Small intestine (tissue), 7 donors: ENCODE data around the gene DDIT4. TPM values are rescaled to one million over a fixed set of nuclear protein-coding genes. Genes with fewer than 3 reads are reported as not detected.

Experiments
- DNase-seq, 2 donors: peaks; one replicate each; pipeline versions ENCODE4 v3.0.0 to v3.0.0-alpha.2; 2013
- FAIRE-seq: peaks from 2 replicates; lab custom pipeline; 2012; peaks lifted over from hg19 to GRCh38; lab: Jason Lieb, UNC
- H3K27ac ChIP-seq, 3 donors: one replicate each; pipeline ENCODE4 v1.5.1; 2013; ENCODE audit warnings: low read length in 2 of 3, mild to moderate bottlenecking in 2 of 3, control low read depth in 1 of 3, inconsistent platforms in 1 of 3, low read depth in 1 of 3, moderate library complexity in 1 of 3
- H3K27me3 ChIP-seq, 3 donors: one replicate each; pipeline ENCODE4 v1.6.1; 2013; ENCODE audit warnings: low read length in 3 of 3, inconsistent platforms in 1 of 3; ENCODE audit not compliant: control insufficient read depth in 3 of 3, insufficient read depth in 3 of 3
- H3K36me3 ChIP-seq, 3 donors: one replicate each; pipeline ENCODE4 v1.6.1; 2013; ENCODE audit warnings: low read length in 3 of 3, inconsistent platforms in 1 of 3, low read depth in 1 of 3, mild to moderate bottlenecking in 1 of 3, moderate library complexity in 1 of 3; ENCODE audit not compliant: control insufficient read depth in 3 of 3, insufficient read depth in 2 of 3
- H3K4me1 ChIP-seq, 3 donors: one replicate each; pipeline ENCODE4 v1.6.1; 2013; ENCODE audit warnings: low read length in 2 of 3, inconsistent platforms in 1 of 3, low read depth in 1 of 3, mild to moderate bottlenecking in 1 of 3, moderate library complexity in 1 of 3; ENCODE audit not compliant: control insufficient read depth in 3 of 3, insufficient read depth in 2 of 3
- H3K4me3 ChIP-seq, 3 donors: one replicate each; pipeline ENCODE4 v1.5.1; 2013; ENCODE audit warnings: low read length in 3 of 3, control low read depth in 1 of 3, inconsistent platforms in 1 of 3, low read depth in 1 of 3, mild to moderate bottlenecking in 1 of 3, moderate library complexity in 1 of 3
- H3K9me3 ChIP-seq, 2 donors: one replicate each; pipeline ENCODE4 v1.6.1; 2013; ENCODE audit warnings: low read depth in 1 of 2, low read length in 1 of 2; ENCODE audit not compliant: control insufficient read depth in 2 of 2, insufficient read depth in 1 of 2
- WGBS, 3 donors: extraction: QIAGEN DNeasy Blood & Tissue Kit; methylation state at CpG; one replicate each; pipeline ENCODE4 v1.1.7; 2013; 5-methylcytosine and 5-hydroxymethylcytosine counted together
- polyA plus RNA-seq, 4 donors: library from polyadenylated mRNA; stranded (reverse) in 3 of 4; unstranded in 1 of 4; fragments of 200-250 nt in 3 of 4; fragments of 120-200 nt in 1 of 4; gene quantifications; one replicate each; pipeline versions ENCODE4 v1.2.1 to v1.2.3, GENCODE V29; 2013
- donor health status: healthy with polysubstance abuse.
- donor health status: control.
- donor health status: control.
- donor health status: Bipolar disorder and iron deficiency.
- donor health status: healthy.

DDIT4 gene
- polyA plus RNA-seq, 4 donors, result 34.4 to 330 (median 41.6) TPM

DNA sequence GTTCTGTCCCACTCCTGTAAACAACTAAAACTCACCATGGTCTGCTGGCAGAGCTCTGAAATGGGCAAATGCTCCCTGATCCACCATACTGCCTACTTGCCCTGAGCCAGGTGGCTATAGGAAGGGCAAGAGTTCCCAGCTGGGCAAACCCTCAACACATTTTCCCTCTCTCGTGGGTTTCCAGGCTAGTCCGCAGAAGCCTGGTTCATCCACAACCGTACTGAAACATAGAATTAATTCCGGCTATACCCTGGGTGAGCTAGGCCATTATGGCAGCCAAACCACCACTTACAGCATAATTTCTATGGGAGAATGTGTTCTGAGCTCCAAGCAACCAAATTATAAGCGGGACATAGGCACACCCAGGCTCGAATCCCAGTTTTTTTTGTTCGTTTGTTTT lies 20.1 kb upstream of the DDIT4 start:
- FAIRE-seq, result no peak
- Histone ChIP-seq H3K27me3 (no peaks in the 10 kb centered on the region), H3K36me3 (no peaks in the 10 kb centered on the region), H3K9me3 (no peaks in the 10 kb centered on the region), H3K4me3 (no peak overlapping the region), H3K27ac (peak overlapping the region in 1 of 3 donors; percentile 6), H3K4me1 (peaks cover 4 to 19% (median 14%) of the 10 kb centered on the region in 3 donors)
- WGBS, 3 donors, result 88 to 93% (median 89%) methylated on average over 7 of the region's 7 CpGs
- no peak for DNase-seq

- H3K4me1 ChIP-seq, result peaks cover 3 to 19% (median 19%) of the 10 kb centered on the region in 3 donors
- FAIRE-seq (no peak), DNase-seq (peak; percentile 74 to 89)
- WGBS, 3 donors, result 13 to 19% (median 14%) methylated on average over 15 of the region's 15 CpGs
- peak overlapping the region; percentile 63 to 93 (median 71) for H3K27ac ChIP-seq
- H3K9me3 ChIP-seq, result no peaks in the 10 kb centered on the region
- no peaks in the 10 kb centered on the region for H3K27me3 ChIP-seq
- no peak overlapping the region for H3K4me3 ChIP-seq
- no peaks in the 10 kb centered on the region for H3K36me3 ChIP-seq
Observed at GRCh38 chr10:72254813-72255568, 18.7 kb upstream of the DDIT4 start.

- Histone ChIP-seq H3K4me3 (no peak overlapping the region), H3K27ac (peak overlapping the region in 1 of 3 donors; percentile 52), H3K4me1 (peaks cover 7 to 30% (median 22%) of the 10 kb centered on the region in 3 donors), H3K27me3 (no peaks in the 10 kb centered on the region), H3K9me3 (no peaks in the 10 kb centered on the region), H3K36me3 (no peaks in the 10 kb centered on the region)
- no peak for FAIRE-seq
- no peak for DNase-seq
- WGBS, 3 donors, result 92 to 96% (median 92%) methylated on average over 6 of the region's 6 CpGs
Observed at GRCh38 chr10:72255977-72256729, 17.6 kb upstream of the DDIT4 start.

DNA sequence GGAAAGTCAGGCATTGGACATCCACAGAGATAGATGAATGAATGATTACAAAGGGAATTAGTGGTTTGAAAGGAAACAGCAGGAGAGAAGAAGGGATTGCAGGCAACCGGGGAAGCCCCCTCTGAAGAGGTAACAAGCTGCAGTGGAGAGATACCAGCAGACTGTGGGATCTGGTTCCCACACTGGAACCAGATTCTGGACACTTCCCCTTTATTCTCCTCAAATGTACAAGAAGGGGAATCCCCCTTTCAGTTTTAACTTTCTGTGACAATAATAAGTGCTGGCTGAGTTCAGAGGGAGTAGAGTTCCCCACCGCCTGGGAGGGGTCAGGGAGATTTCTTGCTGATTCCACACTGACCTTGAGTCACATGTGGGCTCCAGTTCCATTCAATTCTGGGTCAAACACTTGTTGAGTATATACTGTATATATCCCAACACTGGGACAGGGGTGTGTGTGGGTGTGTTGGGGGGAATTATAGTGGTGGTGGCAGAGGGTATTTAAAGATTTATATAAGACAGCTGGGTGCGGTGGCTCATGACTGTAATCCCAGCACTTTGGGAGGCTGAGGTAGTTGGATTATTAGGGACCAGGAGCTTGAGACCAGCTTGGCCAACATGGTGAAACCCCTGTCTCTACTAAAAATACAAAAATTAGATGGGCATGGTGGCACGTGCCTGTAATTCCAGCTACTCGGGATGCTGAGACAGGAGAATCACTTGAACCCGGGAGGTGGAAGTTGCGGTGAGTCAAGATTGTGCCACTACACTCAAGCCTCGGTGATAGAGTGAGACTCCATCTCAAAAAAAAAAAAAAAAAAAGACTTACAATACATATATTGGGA lies 16.5 kb upstream of the DDIT4 start:
- Histone ChIP-seq H3K36me3 (no peaks in the 10 kb centered on the region), H3K4me1 (peaks cover 7 to 39% (median 29%) of the 10 kb centered on the region in 3 donors), H3K4me3 (no peak overlapping the region), H3K27ac (peak overlapping the region in 1 of 3 donors; percentile 36), H3K27me3 (no peaks in the 10 kb centered on the region), H3K9me3 (no peaks in the 10 kb centered on the region)
- FAIRE-seq (no peak), DNase-seq (no peak)
- WGBS, 3 donors, result 69 to 81% (median 81%) methylated on average over 8 of the region's 8 CpGs

- H3K4me1 ChIP-seq, result peaks cover 7 to 47% (median 29%) of the 10 kb centered on the region in 3 donors
- peak overlapping the region in 1 of 3 donors; percentile 5 for H3K27ac ChIP-seq
- no peaks in the 10 kb centered on the region for H3K27me3 ChIP-seq
- WGBS, 3 donors, result 96 to 99% (median 98%) methylated on average over 4 of the region's 4 CpGs
- H3K36me3 ChIP-seq, result no peaks in the 10 kb centered on the region
- H3K4me3 ChIP-seq, result no peak overlapping the region
- FAIRE-seq, result no peak
- no peaks in the 10 kb centered on the region for H3K9me3 ChIP-seq
- no peak for DNase-seq
Observed at GRCh38 chr10:72258617-72259016, 15.1 kb upstream of the DDIT4 start.

- FAIRE-seq (no peak), DNase-seq (no peak)
- peak overlapping the region; percentile 81 to 96 (median 96) for H3K27ac ChIP-seq
- no peaks in the 10 kb centered on the region for H3K36me3 ChIP-seq
- peaks cover 5 to 46% (median 28%) of the 10 kb centered on the region in 3 donors for H3K4me1 ChIP-seq
- H3K4me3 ChIP-seq, result no peak overlapping the region
- 47 to 68% (median 58%) methylated on average over 5 of the region's 5 CpGs for WGBS, 3 donors
- H3K9me3 ChIP-seq, result no peaks in the 10 kb centered on the region
- no peaks in the 10 kb centered on the region for H3K27me3 ChIP-seq
Observed at GRCh38 chr10:72259491-72260238, 14.1 kb upstream of the DDIT4 start.

DNA sequence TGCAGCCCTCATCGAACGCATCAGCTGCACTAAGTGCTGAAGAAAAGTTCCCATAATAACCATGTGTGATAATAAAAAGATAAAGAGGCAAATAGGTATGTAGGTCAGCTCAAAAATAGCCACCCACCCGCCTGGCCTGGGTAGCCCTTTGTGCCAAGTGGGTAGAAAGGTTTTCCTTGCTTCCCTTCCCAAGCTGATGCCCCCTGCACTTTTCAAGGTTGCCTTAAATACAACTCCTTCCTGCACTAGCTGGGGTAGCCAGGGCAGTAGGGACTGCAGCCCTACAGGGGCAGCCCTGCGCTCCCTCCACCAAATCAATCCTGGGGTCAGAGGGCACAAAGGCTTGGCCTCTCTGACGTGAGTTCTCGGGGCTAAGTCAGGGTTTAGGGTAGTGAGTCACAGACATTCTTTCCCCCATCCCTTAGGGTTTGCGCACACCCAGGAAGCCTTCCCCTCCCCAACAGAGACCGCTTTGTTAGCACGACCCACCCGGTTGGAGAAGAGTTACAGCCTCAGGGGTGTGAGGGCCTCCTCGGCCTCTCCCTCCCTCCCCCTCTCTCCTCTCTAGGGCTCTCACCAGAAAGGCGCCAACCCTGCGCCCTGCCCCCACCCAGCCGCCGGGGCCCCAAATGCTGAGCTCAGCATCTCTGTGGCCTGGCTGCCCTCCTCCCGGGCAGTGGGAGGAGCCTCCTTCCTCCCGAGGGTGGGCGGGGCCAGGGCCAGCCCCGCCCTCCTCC lies 13.3 kb upstream of the DDIT4 start:
- DNase-seq (peak; percentile 85 to 95), FAIRE-seq (no peak)
- H3K27ac ChIP-seq, result peak overlapping the region; percentile 81 to 96 (median 96)
- H3K9me3 ChIP-seq, result no peaks in the 10 kb centered on the region
- H3K27me3 ChIP-seq, result no peaks in the 10 kb centered on the region
- peaks cover 5 to 38% (median 22%) of the 10 kb centered on the region in 3 donors for H3K4me1 ChIP-seq
- WGBS, 3 donors, result 7 to 10% (median 9%) methylated on average over 16 to 19 of the region's 19 CpGs
- no peaks in the 10 kb centered on the region for H3K36me3 ChIP-seq
- peak overlapping the region in 2 of 3 donors; percentile 48 to 75 for H3K4me3 ChIP-seq
